Smooth muscle cell (in vitro differentiated cells): ENCODE measurements around the gene PCDHA5. TPM values are rescaled to one million over a fixed set of nuclear protein-coding genes. Genes with fewer than 3 reads are reported as not detected.
A peak's percentile ranks its signal among the peaks of the same experiment; 100 is the strongest.
"Not testable (repeated sequence)": the region's sequence is repeated elsewhere in the genome, so short reads cannot be mapped to it uniquely, and the experiment has no call there.

ENCODE experiments used
- DNase-seq: peaks from one replicate; lab custom pipeline; 2025; ENCODE audit not compliant: unreplicated experiment; lab: John Stamatoyannopoulos, UW
- H2AFZ ChIP-seq: fragments of 200-600 bp; sonication (generic); 2 replicates; pipeline ENCODE4 v1.6.0; 2016; ENCODE audit warnings: antibody characterized with exemption, low read depth, mild to moderate bottlenecking
- H3F3A ChIP-seq: fragments of 200-600 bp; sonication (generic); 2 replicates; pipeline ENCODE4 v1.6.0; 2017; ENCODE audit warnings: antibody characterized with exemption, low read depth
- H3K27ac ChIP-seq: fragments of 200-600 bp; sonication (generic); 2 replicates; pipeline ENCODE4 v1.5.1; 2016; ENCODE audit warnings: low read depth, mild to moderate bottlenecking
- H3K27me3 ChIP-seq: fragments of 200-600 bp; sonication (generic); 2 replicates; pipeline ENCODE4 v1.6.1; 2016; ENCODE audit warnings: low read depth, mild to moderate bottlenecking
- H3K36me3 ChIP-seq: fragments of 200-600 bp; sonication (generic); 2 replicates; pipeline ENCODE4 v1.5.1; 2016; ENCODE audit warnings: low read depth
- H3K4me1 ChIP-seq: fragments of 200-600 bp; sonication (generic); 2 replicates; pipeline ENCODE4 v1.5.1; 2016; ENCODE audit warnings: low read depth
- H3K4me2 ChIP-seq: fragments of 200-600 bp; sonication (generic); 2 replicates; pipeline ENCODE4 v1.6.0; 2016; ENCODE audit warnings: mild to moderate bottlenecking
- H3K4me3 ChIP-seq: fragments of 200-600 bp; sonication (generic); 2 replicates; pipeline ENCODE4 v1.5.1; 2016; ENCODE audit warnings: mild to moderate bottlenecking
- H3K79me2 ChIP-seq: fragments of 200-600 bp; sonication (generic); 2 replicates; pipeline ENCODE4 v1.6.0; 2016; ENCODE audit warnings: low read depth, mild to moderate bottlenecking
- H3K9ac ChIP-seq: fragments of 200-600 bp; sonication (generic); 2 replicates; pipeline ENCODE4 v1.6.0; 2016; ENCODE audit warnings: low read depth
- H3K9me3 ChIP-seq: fragments of 200-600 bp; sonication (generic); replicated peaks from 2 replicates; pipeline ENCODE4 v1.5.1; 2016; ENCODE audit warnings: low read depth
- H4K20me1 ChIP-seq: fragments of 200-600 bp; sonication (generic); 2 replicates; pipeline ENCODE4 v1.6.0; 2016; ENCODE audit warnings: low read depth
- WGBS: methylation state at CpG from one replicate; pipeline ENCODE4 v1.1.7; 2016; ENCODE audit warnings: low lambda C conversion rate; 5-methylcytosine and 5-hydroxymethylcytosine counted together
- polyA plus RNA-seq: library from polyadenylated mRNA; unstranded; fragments of >200 nt; fragmentation: Nextera tagmentation; extraction: Ambion mirVana; gene quantifications from 2 replicates; pipeline ENCODE4 v1.2.1, GENCODE V29; 2016
- total RNA-seq: library from RNA; depleted of rRNA; stranded (reverse); fragments of >200 nt; gene quantifications from 2 replicates; pipeline ENCODE4 v1.2.3, GENCODE V29; 2014
- TF ChIP-seq, protein P1 (sequence below): fragments of 200-600 bp; sonication (generic); IDR thresholded peaks from 2 replicates; pipeline ENCODE4 v1.5.1; 2017; ENCODE audit warnings: borderline replicate concordance, mild to moderate bottlenecking, antibody characterized with exemption; ENCODE audit not compliant: insufficient read depth, poor library complexity, severe bottlenecking

The PCDHA5 gene
- total and polyA plus RNA-seq, 2 experiments from 2014 or later: 0.05 to 0.31 TPM

DNA sequence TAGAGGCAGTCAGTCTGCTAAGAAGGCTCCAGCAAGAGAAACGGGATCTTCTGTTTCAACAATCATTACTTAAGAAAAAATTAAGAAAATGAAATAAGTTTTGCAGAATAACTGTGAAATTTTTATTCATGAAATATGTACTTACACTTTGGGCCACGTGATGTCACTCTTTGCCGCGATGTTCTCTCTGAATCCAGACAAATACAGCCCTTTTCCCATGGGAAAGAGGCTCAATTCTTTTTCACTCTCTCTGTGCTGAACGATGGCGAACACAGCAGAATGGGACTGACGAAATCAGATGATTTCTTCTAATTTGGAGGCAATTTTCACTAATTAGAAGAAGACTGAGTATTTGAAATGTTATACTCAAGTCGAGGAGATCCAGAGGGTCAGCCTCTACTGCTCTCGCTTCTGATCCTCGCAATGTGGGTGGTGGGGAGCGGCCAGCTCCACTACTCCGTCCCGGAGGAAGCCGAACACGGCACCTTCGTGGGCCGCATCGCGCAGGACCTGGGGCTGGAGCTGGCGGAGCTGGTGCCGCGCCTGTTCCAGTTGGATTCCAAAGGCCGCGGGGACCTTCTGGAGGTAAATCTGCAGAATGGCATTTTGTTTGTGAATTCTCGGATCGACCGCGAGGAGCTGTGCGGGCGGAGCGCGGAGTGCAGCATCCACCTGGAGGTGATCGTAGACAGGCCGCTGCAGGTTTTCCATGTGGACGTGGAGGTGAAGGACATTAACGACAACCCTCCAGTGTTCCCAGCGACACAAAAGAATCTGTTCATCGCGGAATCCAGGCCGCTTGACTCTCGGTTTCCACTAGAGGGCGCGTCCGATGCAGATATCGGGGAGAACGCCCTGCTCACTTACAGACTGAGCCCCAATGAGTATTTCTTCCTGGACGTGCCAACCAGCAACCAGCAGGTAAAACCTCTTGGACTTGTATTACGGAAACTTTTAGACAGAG, 27.0 kb downstream of the PCDHA5 start, which contains the start of gene PCDHA9:
Gene PCDHA9, plus strand, starts transcription at position 244 of the 964 bp plus-strand sequence. Its CDS starts 114 bp downstream, at position 358.
- H3K4me1 ChIP-seq, H3F3A ChIP-seq, H4K20me1 ChIP-seq, H3K79me2 ChIP-seq, H3K27me3 ChIP-seq, H3K27ac ChIP-seq, H3K36me3 ChIP-seq, DNase-seq, H3K9me3 ChIP-seq: not testable (repeated sequence)
- Histone ChIP-seq H3K4me3 (peak within 1 kb of the TSS; percentile 48), H2AFZ (peak within 1 kb of the TSS; percentile 72), H3K4me2 (peak within 1 kb of the TSS; percentile 79), H3K9ac (peak within 1 kb of the TSS; percentile 34)
- TF ChIP-seq, protein P1, sequence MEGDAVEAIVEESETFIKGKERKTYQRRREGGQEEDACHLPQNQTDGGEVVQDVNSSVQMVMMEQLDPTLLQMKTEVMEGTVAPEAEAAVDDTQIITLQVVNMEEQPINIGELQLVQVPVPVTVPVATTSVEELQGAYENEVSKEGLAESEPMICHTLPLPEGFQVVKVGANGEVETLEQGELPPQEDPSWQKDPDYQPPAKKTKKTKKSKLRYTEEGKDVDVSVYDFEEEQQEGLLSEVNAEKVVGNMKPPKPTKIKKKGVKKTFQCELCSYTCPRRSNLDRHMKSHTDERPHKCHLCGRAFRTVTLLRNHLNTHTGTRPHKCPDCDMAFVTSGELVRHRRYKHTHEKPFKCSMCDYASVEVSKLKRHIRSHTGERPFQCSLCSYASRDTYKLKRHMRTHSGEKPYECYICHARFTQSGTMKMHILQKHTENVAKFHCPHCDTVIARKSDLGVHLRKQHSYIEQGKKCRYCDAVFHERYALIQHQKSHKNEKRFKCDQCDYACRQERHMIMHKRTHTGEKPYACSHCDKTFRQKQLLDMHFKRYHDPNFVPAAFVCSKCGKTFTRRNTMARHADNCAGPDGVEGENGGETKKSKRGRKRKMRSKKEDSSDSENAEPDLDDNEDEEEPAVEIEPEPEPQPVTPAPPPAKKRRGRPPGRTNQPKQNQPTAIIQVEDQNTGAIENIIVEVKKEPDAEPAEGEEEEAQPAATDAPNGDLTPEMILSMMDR: peak; percentile 13
- 53% methylated on average over 41 of the region's 48 CpGs for WGBS

DNA sequence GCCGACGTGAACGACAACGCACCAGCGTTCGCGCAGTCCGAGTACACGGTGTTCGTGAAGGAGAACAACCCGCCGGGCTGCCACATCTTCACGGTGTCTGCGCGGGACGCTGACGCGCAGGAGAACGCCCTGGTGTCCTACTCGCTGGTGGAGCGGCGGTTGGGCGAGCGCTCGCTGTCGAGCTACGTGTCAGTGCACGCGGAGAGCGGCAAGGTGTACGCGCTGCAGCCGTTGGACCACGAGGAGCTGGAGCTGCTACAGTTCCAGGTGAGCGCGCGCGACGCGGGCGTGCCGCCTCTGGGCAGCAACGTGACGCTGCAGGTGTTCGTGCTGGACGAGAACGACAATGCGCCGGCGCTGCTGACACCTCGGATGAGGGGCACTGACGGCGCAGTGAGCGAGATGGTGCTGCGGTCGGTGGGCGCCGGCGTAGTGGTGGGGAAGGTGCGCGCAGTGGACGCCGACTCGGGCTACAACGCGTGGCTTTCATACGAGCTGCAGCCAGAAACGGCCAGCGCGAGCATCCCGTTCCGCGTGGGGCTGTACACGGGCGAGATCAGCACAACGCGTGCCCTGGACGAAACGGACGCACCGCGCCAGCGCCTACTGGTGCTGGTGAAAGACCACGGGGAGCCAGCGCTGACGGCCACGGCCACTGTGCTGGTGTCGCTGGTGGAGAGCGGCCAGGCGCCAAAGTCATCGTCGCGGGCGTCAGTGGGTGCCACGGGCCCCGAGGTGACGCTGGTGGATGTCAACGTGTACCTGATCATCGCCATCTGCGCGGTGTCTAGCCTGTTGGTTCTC, 28.6 kb downstream of the PCDHA5 start:
- not testable (repeated sequence) for H3K9ac ChIP-seq, DNase-seq, H3K9me3 ChIP-seq, H3K27me3 ChIP-seq, H3K4me1 ChIP-seq, H3K79me2 ChIP-seq, H3K4me3 ChIP-seq, H3K27ac ChIP-seq, H2AFZ ChIP-seq, H3K4me2 ChIP-seq, H3F3A ChIP-seq, H3K36me3 ChIP-seq, H4K20me1 ChIP-seq
- WGBS: 98% methylated on average over 83 of the region's 101 CpGs

DNA sequence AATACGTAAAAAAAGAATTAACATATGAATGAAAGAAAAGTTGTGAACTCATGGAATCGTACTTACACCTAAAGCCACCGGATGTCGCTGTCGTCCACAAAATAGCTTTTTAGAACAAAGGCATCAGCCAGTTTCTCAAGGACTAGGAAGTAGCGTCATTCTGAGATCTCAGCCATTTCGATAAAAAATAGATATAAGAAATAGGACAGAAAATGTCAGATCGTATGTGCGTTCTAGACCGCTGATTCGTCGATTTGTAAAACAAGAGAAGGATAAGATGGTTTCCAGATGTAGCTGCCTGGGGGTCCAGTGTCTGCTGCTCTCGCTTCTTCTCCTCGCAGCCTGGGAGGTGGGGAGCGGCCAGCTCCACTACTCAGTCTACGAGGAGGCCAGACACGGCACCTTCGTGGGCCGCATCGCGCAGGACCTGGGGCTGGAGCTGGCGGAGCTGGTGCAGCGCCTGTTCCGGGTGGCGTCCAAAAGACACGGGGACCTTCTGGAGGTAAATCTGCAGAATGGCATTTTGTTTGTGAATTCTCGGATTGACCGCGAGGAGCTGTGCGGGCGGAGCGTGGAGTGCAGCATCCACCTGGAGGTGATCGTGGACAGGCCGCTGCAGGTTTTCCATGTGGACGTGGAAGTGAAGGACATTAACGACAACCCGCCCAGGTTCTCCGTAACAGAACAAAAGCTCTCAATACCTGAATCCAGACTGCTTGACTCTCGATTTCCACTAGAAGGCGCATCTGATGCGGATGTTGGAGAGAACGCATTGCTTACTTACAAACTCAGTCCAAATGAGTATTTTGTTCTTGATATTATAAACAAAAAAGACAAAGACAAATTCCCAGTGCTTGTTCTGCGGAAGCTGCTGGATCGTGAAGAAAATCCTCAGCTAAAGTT, 34.6 kb downstream of the PCDHA5 start, which contains the start of gene PCDHA10:
Gene PCDHA10, plus strand, starts transcription at position 126 of the 903 bp plus-strand sequence. Its CDS starts 152 bp downstream, at position 278.
- Histone ChIP-seq H3K27ac (peak within 1 kb of the TSS; percentile 49), H3K4me3 (peak within 1 kb of the TSS; percentile 65), H3K79me2 (peaks cover 24% of the 10 kb centered on the region), H3K4me1 (peaks cover 13% of the 10 kb centered on the region), H2AFZ (peak within 1 kb of the TSS; percentile 65), H3F3A (no peaks in the 10 kb centered on the region), H4K20me1 (no peaks in the 10 kb centered on the region), H3K27me3 (no peaks in the 10 kb centered on the region), H3K9me3 (no peaks in the 10 kb centered on the region), H3K4me2 (peak within 1 kb of the TSS; percentile 82), H3K9ac (peak within 1 kb of the TSS; percentile 49), H3K36me3 (peaks cover 3% of the 10 kb centered on the region)
- TF ChIP-seq, protein P1: peak; percentile 73
- WGBS: 15% methylated on average over 44 of the region's 44 CpGs
- no peak for DNase-seq
